Urinary bladder (tissue), 4 donors: Measurements from ENCODE around the gene C5orf63. TPM values are rescaled to one million over a fixed set of nuclear protein-coding genes. Genes with fewer than 3 reads are reported as not detected.

Experiments used
- DNase-seq: peaks from one replicate; pipeline ENCODE4 v3.0.0-alpha.2; 2015; ENCODE audit errors: extremely low spot score
- H3K27ac ChIP-seq: one replicate; pipeline ENCODE4 v1.5.1; 2013; ENCODE audit warnings: low read depth, mild to moderate bottlenecking, moderate library complexity
- H3K36me3 ChIP-seq: one replicate; pipeline ENCODE4 v1.6.1; 2013; ENCODE audit warnings: mild to moderate bottlenecking, moderate library complexity; ENCODE audit not compliant: insufficient read depth
- H3K4me1 ChIP-seq: one replicate; pipeline ENCODE4 v1.6.1; 2013; ENCODE audit warnings: mild to moderate bottlenecking, moderate library complexity; ENCODE audit not compliant: insufficient read depth
- H3K4me3 ChIP-seq: one replicate; pipeline ENCODE4 v1.5.1; 2013; ENCODE audit warnings: low read depth, low read length
- WGBS: extraction: QIAGEN DNeasy Blood & Tissue Kit; methylation state at CpG from one replicate; pipeline ENCODE4 v1.1.7; 2013; 5-methylcytosine and 5-hydroxymethylcytosine counted together
- polyA plus RNA-seq: library from polyadenylated mRNA; stranded (reverse); fragments of 200-250 nt; gene quantifications from one replicate; pipeline ENCODE4 v1.2.3, GENCODE V29; 2013
- total RNA-seq: library from RNA; depleted of rRNA; stranded (reverse); fragments of >200 nt; gene quantifications from one replicate; pipeline ENCODE4 v1.2.3, GENCODE V29; 2014
- donor health status: healthy with polysubstance abuse.
- donor health status: healthy.

The C5orf63 gene
- total and polyA plus RNA-seq, 2 donors, result 1.2 to 6.4 TPM

- DNase-seq, result no peak
- no peaks in the 10 kb centered on the region for H3K36me3 ChIP-seq
- H3K4me1 ChIP-seq, result no peaks in the 10 kb centered on the region
- no peak overlapping the region for H3K27ac ChIP-seq
- WGBS, result 88% methylated on average over 2 of the region's 2 CpGs
- H3K4me3 ChIP-seq, result no peak overlapping the region
Observed at GRCh38 chr5:127086589-127086988, 13.3 kb upstream of the C5orf63 start.

- no peak for DNase-seq
- Histone ChIP-seq H3K4me3 (no peak overlapping the region), H3K36me3 (no peaks in the 10 kb centered on the region), H3K27ac (no peak overlapping the region), H3K4me1 (no peaks in the 10 kb centered on the region)
- 77% methylated on average over 5 of the region's 5 CpGs for WGBS
Observed at GRCh38 chr5:127085796-127086195, 12.5 kb upstream of the C5orf63 start.

- WGBS, result 75% methylated on average over 2 of the region's 2 CpGs
Observed at GRCh38 chr5:127085371-127085770, 12.1 kb upstream of the C5orf63 start.

GRCh38 chr5:127084656-127085055 lies 11.4 kb upstream of the C5orf63 start:
- no peak overlapping the region for H3K4me3 ChIP-seq
- WGBS, result 86% methylated on average over 3 of the region's 3 CpGs
- H3K36me3 ChIP-seq, result no peaks in the 10 kb centered on the region
- H3K27ac ChIP-seq, result no peak overlapping the region
- H3K4me1 ChIP-seq, result no peaks in the 10 kb centered on the region
- DNase-seq, result no peak

More at GRCh38 chr5:127085371-127085770, 12.1 kb upstream of the C5orf63 start:
- Histone ChIP-seq H3K27ac (no peak overlapping the region), H3K4me1 (no peaks in the 10 kb centered on the region), H3K36me3 (no peaks in the 10 kb centered on the region), H3K4me3 (no peak overlapping the region)
- no peak for DNase-seq

- no peak for DNase-seq
- no peaks in the 10 kb centered on the region for H3K36me3 ChIP-seq
- no peaks in the 10 kb centered on the region for H3K4me1 ChIP-seq
- H3K27ac ChIP-seq, result no peak overlapping the region
- WGBS, result 91% methylated on average over 2 of the region's 2 CpGs
- no peak overlapping the region for H3K4me3 ChIP-seq
Observed at GRCh38 chr5:127083711-127084110, 10.4 kb upstream of the C5orf63 start.

- no peak for DNase-seq
- Histone ChIP-seq H3K4me3 (no peak overlapping the region), H3K36me3 (no peaks in the 10 kb centered on the region), H3K27ac (no peak overlapping the region), H3K4me1 (no peaks in the 10 kb centered on the region)
- WGBS, result 37% methylated on average over 9 of the region's 9 CpGs
Observed at GRCh38 chr5:127079994-127080491, 6.7 kb upstream of the C5orf63 start.

- whole genome bisulfite sequencing, result 69% methylated on average over 1 of the region's 1 CpG
- no peak for DNase-seq
- no peak overlapping the region for H3K27ac ChIP-seq
Observed at GRCh38 chr5:127077366-127077765, 4.1 kb upstream of the C5orf63 start.

GRCh38 chr5:127076315-127077129 lies 3.2 kb upstream of the C5orf63 start:
- H3K4me3 ChIP-seq, result no peak overlapping the region
- no peaks in the 10 kb centered on the region for H3K36me3 ChIP-seq
- H3K4me1 ChIP-seq, result peaks cover 2% of the 10 kb centered on the region
- WGBS, result 45% methylated on average over 4 of the region's 4 CpGs
- DNase-seq, result no peak
- H3K27ac ChIP-seq, result no peak overlapping the region

More at GRCh38 chr5:127077366-127077765, 4.1 kb upstream of the C5orf63 start:
- Histone ChIP-seq H3K4me3 (no peak overlapping the region), H3K36me3 (no peaks in the 10 kb centered on the region), H3K4me1 (peaks cover 2% of the 10 kb centered on the region)

GRCh38 chr5:127074466-127074865 lies 1.2 kb upstream of the C5orf63 start:
- H3K36me3 ChIP-seq, result no peaks in the 10 kb centered on the region
- WGBS, result 70% methylated on average over 3 of the region's 3 CpGs
- DNase-seq, result no peak
- H3K4me1 ChIP-seq, result peaks cover 2% of the 10 kb centered on the region
- H3K4me3 ChIP-seq, result no peak overlapping the region
- no peak overlapping the region for H3K27ac ChIP-seq

- peaks cover 2% of the 10 kb centered on the region for H3K4me1 ChIP-seq
- 86% methylated on average over 2 of the region's 2 CpGs for WGBS
- DNase-seq, result no peak
- H3K27ac ChIP-seq, result no peak overlapping the region
- no peaks in the 10 kb centered on the region for H3K36me3 ChIP-seq
- no peak overlapping the region for H3K4me3 ChIP-seq
Observed at GRCh38 chr5:127070243-127070642, 3.1 kb downstream of the C5orf63 start.

- peaks cover 2% of the 10 kb centered on the region for H3K4me1 ChIP-seq
- DNase-seq, result no peak
- 51% methylated on average over 2 of the region's 2 CpGs for WGBS
Observed at GRCh38 chr5:127068493-127069214, 4.6 kb downstream of the C5orf63 start.

GRCh38 chr5:127066721-127067120 lies 6.6 kb downstream of the C5orf63 start:
- H3K4me3 ChIP-seq, result no peak overlapping the region
- H3K4me1 ChIP-seq, result no peaks in the 10 kb centered on the region
- H3K27ac ChIP-seq, result no peak overlapping the region
- no peaks in the 10 kb centered on the region for H3K36me3 ChIP-seq
- DNase-seq, result no peak

More at GRCh38 chr5:127068493-127069214, 4.6 kb downstream of the C5orf63 start:
- Histone ChIP-seq H3K36me3 (no peaks in the 10 kb centered on the region), H3K4me3 (no peak overlapping the region), H3K27ac (no peak overlapping the region)

GRCh38 chr5:127064253-127064840 lies 9.0 kb downstream of the C5orf63 start:
- 95% methylated on average over 4 of the region's 4 CpGs for WGBS
- H3K4me3 ChIP-seq, result no peak overlapping the region
- H3K27ac ChIP-seq, result no peak overlapping the region
- DNase-seq, result no peak
- no peaks in the 10 kb centered on the region for H3K36me3 ChIP-seq
- H3K4me1 ChIP-seq, result no peaks in the 10 kb centered on the region
